Breast epithelium (tissue), 4 donors: ENCODE measurements around the gene RHOT2. TPM values are rescaled to one million over a fixed set of nuclear protein-coding genes. Genes with fewer than 3 reads are reported as not detected.

Experiments used
- DNase-seq, 2 donors: peaks; one replicate each; pipeline ENCODE4 v3.0.0-alpha.2; 2019; ENCODE audit warnings: low spot score in 2 of 2
- H3K27ac ChIP-seq, 2 donors: fragments of 200-600 bp; sonication (generic) in 1 of 2; one replicate each; pipeline ENCODE4 v1.5.1; 2016 to 2019; ENCODE audit warnings: mild to moderate bottlenecking in 1 of 2
- H3K27me3 ChIP-seq, 2 donors: fragments of 200-600 bp; sonication (generic) in 1 of 2; one replicate each; pipeline versions ENCODE4 v1.5.1 to v1.6.0; 2017 to 2019; ENCODE audit warnings: control low read depth in 1 of 2, mild to moderate bottlenecking in 1 of 2
- H3K36me3 ChIP-seq: fragments of 200-600 bp; one replicate; pipeline ENCODE4 v1.5.1; 2019
- H3K4me1 ChIP-seq, 2 donors: fragments of 200-600 bp; sonication (generic); one replicate each; pipeline ENCODE4 v1.5.1; 2016 to 2019; ENCODE audit warnings: control low read depth in 1 of 2
- H3K4me3 ChIP-seq, 3 donors: fragments of 200-600 bp; sonication (generic); 1 replicate in 2 of 3; 2 replicates in 1 of 3; pipeline ENCODE4 v1.5.1; 2016 to 2019; ENCODE audit warnings: mild to moderate bottlenecking in 3 of 3, moderate library complexity in 2 of 3
- H3K9me3 ChIP-seq, 2 donors: fragments of 200-600 bp; sonication (generic) in 1 of 2; one replicate each; pipeline ENCODE4 v1.5.1; 2016 to 2019; ENCODE audit warnings: control low read depth in 1 of 2
- CTCF ChIP-seq, 3 donors: fragments of 450-650 bp; IDR thresholded peaks; one replicate each; pipeline ENCODE4 v1.5.1; 2016 to 2017; ENCODE audit warnings: antibody characterized with exemption in 3 of 3, mild to moderate bottlenecking in 3 of 3, moderate library complexity in 3 of 3
- POLR2A ChIP-seq: fragments of 450-650 bp; IDR thresholded peaks from one replicate; pipeline ENCODE4 v1.6.1; 2016; ENCODE audit warnings: antibody characterized with exemption, mild to moderate bottlenecking, moderate library complexity
- POLR2AphosphoS5 ChIP-seq, 3 donors: sonication (generic); formaldehyde crosslinking; IDR thresholded peaks; one replicate each; pipeline ENCODE4 v1.6.1; 2017; ENCODE audit warnings: antibody characterized with exemption in 3 of 3
- intact Hi-C: fragments of 100-400 bp; cut with DNase I; formaldehyde crosslinking; loops from one replicate; pipeline ENCODE4 v1.15.1; 2023; ENCODE audit warnings: low total_unique reads
- total RNA-seq, 3 donors: library from RNA; depleted of rRNA; stranded (reverse); fragments of >200 nt; gene quantifications; one replicate each; pipeline ENCODE4 v1.1.0, GENCODE V29; 2016

RHOT2 gene
- total RNA-seq, 3 donors from 2014 or later: 39.4 to 90.8 (median 66.9) TPM

GRCh38 chr16:640614-641013 lies 27.3 kb upstream of the RHOT2 start:
- no peak for TF ChIP-seq CTCF (IDR thresholded peaks at IDR 0.05)
- TF ChIP-seq POLR2AphosphoS5 (IDR thresholded peaks at IDR 0.05): no peak
- no peak for TF ChIP-seq POLR2A
- Histone ChIP-seq H3K4me3 (no peak overlapping the region), H3K36me3 (no peaks in the 10 kb centered on the region), H3K9me3 (no peaks in the 10 kb centered on the region), H3K4me1 (peaks cover 0 to 7% of the 10 kb centered on the region in 2 donors), H3K27me3 (no peaks in the 10 kb centered on the region), H3K27ac (no peak overlapping the region)
- no peak for DNase-seq
- intact Hi-C loops: no loop called here

GRCh38 chr16:641326-642188 lies 26.4 kb upstream of the RHOT2 start, which contains the start of gene MCRIP2:
TSS of gene MCRIP2 (plus strand) at chr16:641828. CDS start at chr16:641992, 164 bp downstream.
- Histone ChIP-seq H3K9me3 (no peaks in the 10 kb centered on the region), H3K27me3 (no peaks in the 10 kb centered on the region), H3K4me3 (peak within 1 kb of the TSS; percentile 65 to 94 (median 79)), H3K27ac (peak within 1 kb of the TSS; percentile 75 to 88), H3K36me3 (no peaks in the 10 kb centered on the region), H3K4me1 (peaks cover 0 to 11% of the 10 kb centered on the region in 2 donors)
- no peak for DNase-seq
- intact Hi-C loops: no loop called here
- TF ChIP-seq POLR2AphosphoS5 (IDR thresholded peaks at IDR 0.05) (no peak), POLR2A (peak; percentile 24)

GRCh38 chr16:642189-643049 lies 25.5 kb upstream of the RHOT2 start:
- Histone ChIP-seq H3K36me3 (no peaks in the 10 kb centered on the region), H3K27ac (peak overlapping the region; percentile 75 to 88), H3K4me3 (peak overlapping the region; percentile 65 to 94 (median 79)), H3K4me1 (peaks cover 0 to 19% of the 10 kb centered on the region in 2 donors), H3K9me3 (no peaks in the 10 kb centered on the region), H3K27me3 (no peaks in the 10 kb centered on the region)
- intact Hi-C loops: no loop called here
- no peak for DNase-seq
- TF ChIP-seq POLR2A: no peak
- no peak for TF ChIP-seq POLR2AphosphoS5 (IDR thresholded peaks at IDR 0.05)
- no peak for TF ChIP-seq CTCF (IDR thresholded peaks at IDR 0.05)

GRCh38 chr16:643050-643368 lies 24.9 kb upstream of the RHOT2 start:
- H3K36me3 ChIP-seq: no peaks in the 10 kb centered on the region
- H3K27ac ChIP-seq: peak overlapping the region; percentile 75 to 88
- no peaks in the 10 kb centered on the region for H3K9me3 ChIP-seq
- H3K4me1 ChIP-seq: peaks cover 1 to 25% of the 10 kb centered on the region in 2 donors
- DNase-seq: no peak
- intact Hi-C loops: no loop called here
- no peaks in the 10 kb centered on the region for H3K27me3 ChIP-seq
- peak overlapping the region in 2 of 3 donors; percentile 79 to 94 for H3K4me3 ChIP-seq
- TF ChIP-seq POLR2A (no peak), POLR2AphosphoS5 (IDR thresholded peaks at IDR 0.05) (no peak), CTCF (IDR thresholded peaks at IDR 0.05) (no peak)

GRCh38 chr16:644556-644955 lies 23.4 kb upstream of the RHOT2 start:
- TF ChIP-seq POLR2A (no peak), CTCF (IDR thresholded peaks at IDR 0.05) (no peak), POLR2AphosphoS5 (IDR thresholded peaks at IDR 0.05) (no peak)
- peaks cover 4 to 30% of the 10 kb centered on the region in 2 donors for H3K4me1 ChIP-seq
- intact Hi-C loops: no loop called here

More at GRCh38 chr16:644556-644955, 23.4 kb upstream of the RHOT2 start:
- Histone ChIP-seq H3K27me3 (no peaks in the 10 kb centered on the region), H3K9me3 (no peaks in the 10 kb centered on the region), H3K27ac (no peak overlapping the region), H3K36me3 (no peaks in the 10 kb centered on the region), H3K4me3 (no peak overlapping the region)
- DNase-seq: no peak
